ENCODE measurements around the gene LYPD4.

- TF ChIP-seq POLR2A (IDR thresholded peaks at IDR 0.05), result no peak
- no peak for TF ChIP-seq CTCF (IDR thresholded peaks at IDR 0.05)
Observed at GRCh38 chr19:41843371-41843770, 1.1 kb downstream of the LYPD4 start.
